HG03521 (cell line): Measurements from ENCODE around the gene FJX1.
"Not testable (repeated sequence)": the region's sequence is repeated elsewhere in the genome, so short reads cannot be mapped to it uniquely, and the experiment has no call there.

Experiments
- ATAC-seq: cut with Tn5 transposase; IDR thresholded peaks from one replicate; pipeline ENCODE4 v1.9.1; 2021; ENCODE audit warnings: mild to moderate bottlenecking, moderate library complexity; ENCODE audit not compliant: unreplicated experiment

FJX1 gene

DNA sequence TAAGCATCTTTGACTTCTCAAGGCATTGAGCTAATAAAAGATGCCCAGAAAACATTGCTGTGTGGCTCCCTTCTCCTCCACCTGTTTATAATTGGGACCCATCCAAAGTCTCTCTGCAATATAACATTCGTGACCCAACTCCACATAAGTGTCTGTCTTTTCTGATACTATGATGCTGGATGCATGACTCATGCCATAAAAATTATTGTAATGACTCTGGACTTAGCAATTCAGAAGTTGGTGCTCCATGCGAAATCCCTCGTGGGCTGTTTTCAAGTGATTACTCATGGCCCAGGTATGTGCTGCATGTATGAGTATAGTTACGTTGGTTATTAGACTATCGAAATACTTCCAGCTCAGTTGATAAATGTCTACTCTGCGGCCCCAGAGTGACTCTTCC is 11.7 kb downstream of the FJX1 start:
- ATAC-seq: no peak

GRCh38 chr11:35631891-35632290 is 13.6 kb downstream of the FJX1 start:
- ATAC-seq: no peak

DNA sequence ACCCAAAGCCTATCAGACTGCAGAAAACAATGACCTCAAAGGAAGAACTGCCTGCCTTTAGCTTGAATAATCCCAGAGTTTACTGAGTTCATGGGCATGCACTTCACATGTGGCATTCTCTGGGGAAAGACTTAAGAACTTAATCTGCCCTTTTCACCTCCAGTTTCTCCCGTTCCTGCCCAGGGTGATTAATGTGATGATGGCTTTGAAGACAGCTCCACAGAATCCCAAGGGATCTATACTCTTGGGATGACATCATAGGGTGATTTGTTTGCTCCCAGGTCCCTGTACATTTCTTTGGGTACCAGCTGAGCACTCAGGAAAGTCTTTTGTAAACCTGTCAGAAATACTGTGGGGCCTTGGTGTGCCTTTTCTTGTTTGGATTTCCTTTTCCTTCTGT is 14.0 kb downstream of the FJX1 start:
- ATAC-seq: no peak

DNA sequence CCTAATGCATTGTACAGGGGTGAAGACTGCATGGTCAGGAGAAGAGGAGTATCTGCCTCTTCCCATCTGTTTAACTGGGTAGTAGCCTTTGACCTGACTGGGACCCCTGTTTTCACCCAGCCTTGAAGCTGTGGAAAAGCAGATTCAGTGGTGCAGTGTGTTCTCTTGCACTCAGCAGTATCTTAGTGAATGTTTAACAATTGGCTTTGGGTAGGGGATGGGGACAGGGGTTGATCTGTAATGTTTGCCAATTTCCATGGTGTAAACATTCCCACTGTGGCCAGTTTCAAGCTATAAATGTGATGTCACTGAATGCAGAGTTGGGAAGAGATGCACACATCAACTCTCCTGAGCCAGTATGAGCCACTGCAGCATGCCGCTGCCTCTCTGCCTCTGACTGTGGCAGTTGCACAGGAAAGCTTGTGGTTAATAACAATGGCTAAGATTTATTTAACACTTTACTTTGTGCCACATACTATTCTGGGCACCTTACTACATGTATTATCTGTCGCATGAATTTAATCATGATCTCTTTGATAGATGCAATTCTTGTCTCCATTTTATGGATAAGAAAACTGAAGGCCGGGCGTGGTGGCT is 15.7 kb downstream of the FJX1 start:
- ATAC-seq: no peak

DNA sequence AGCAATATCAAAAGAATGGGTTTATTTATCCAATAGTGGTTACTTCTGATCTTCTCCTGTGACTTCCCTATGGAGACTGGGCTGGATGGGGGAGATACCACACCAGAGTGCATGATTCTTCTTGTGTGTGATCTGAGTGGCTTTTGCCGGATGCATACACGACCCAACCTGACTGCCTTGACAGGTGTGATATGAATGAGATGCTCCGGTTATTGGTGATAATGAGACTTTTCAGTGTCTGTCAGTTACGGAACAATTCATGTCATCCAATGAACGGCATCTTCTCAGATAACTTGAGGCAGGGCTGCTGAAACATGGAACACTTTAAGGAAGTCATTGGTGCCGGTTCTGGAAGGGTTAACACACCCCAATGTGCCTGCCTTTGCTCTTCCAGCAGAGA is 17.7 kb downstream of the FJX1 start:
- no peak for ATAC-seq

GRCh38 chr11:35639591-35640179 is 21.4 kb downstream of the FJX1 start:
- ATAC-seq: no peak

GRCh38 chr11:35641171-35641897 is 23.1 kb downstream of the FJX1 start:
- ATAC-seq: no peak

DNA sequence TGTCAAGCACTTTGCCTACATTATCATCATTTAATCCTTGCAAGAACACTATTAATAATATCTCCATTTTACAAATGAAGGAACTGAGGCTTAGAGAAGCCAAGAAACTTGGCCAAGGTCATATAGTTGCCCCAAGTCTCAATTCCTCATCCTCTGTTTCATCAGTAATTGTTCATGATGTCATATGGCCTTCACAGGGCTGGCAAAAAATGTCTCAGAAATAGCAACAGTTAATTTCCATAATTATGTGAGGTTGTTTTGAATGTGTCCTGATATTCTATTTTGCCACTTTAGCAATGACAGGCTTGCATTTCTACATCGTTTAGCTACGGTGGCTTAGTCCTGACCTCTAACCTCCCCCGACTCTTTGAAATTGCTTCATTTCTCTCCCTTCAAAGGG is 23.7 kb downstream of the FJX1 start:
- ATAC-seq: no peak

GRCh38 chr11:35647421-35648093 is 29.3 kb downstream of the FJX1 start:
- ATAC-seq: no peak

GRCh38 chr11:35650006-35650405 is 31.7 kb downstream of the FJX1 start:
- no peak for ATAC-seq

DNA sequence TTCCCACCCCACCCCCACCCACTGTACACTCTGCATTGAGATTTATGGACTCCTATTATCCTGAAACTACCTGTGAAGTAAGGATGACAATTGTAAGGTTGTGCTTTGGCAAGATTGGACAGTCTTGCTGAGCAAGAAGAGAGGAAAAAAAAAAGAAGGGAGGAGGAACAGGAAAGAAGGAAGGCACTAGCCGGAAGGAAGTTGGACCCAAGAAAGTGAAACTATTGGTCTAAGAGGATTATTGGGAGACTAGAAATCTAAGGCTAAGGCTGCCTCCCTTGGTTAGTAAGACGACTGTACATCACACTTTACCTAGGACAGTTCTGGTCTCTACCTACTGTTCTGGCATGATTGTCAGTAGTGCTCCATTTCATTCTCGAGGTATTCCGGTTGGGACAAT is 32.2 kb downstream of the FJX1 start:
- no peak for ATAC-seq

DNA sequence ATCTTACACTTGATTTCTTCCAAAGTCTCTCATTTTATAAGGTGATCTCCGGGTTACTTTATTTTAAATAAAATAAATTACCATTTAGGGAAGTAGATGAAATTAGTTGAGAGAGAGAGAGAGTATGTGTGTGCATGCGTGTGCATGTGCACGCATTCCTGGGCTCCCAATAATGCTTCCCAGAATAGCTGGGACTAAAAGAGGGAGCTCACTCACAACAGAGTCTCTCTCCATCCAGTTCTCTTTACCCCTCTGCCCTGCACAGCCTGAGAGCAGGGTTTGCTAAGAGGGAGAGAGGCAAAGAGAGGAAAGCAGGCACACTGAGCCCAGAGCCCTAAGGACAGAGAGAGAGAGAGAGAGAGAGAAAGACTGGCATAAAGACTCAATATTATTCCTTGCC is 33.0 kb downstream of the FJX1 start:
- no peak for ATAC-seq

- ATAC-seq: not testable (repeated sequence)
Observed at GRCh38 chr11:35652786-35653185, 34.5 kb downstream of the FJX1 start.

GRCh38 chr11:35654711-35655110 is 36.5 kb downstream of the FJX1 start:
- no peak for ATAC-seq

- ATAC-seq: no peak
Observed at GRCh38 chr11:35655254-35655653, 37.0 kb downstream of the FJX1 start.

- no peak for ATAC-seq
Observed at GRCh38 chr11:35655856-35656255, 37.6 kb downstream of the FJX1 start.

DNA sequence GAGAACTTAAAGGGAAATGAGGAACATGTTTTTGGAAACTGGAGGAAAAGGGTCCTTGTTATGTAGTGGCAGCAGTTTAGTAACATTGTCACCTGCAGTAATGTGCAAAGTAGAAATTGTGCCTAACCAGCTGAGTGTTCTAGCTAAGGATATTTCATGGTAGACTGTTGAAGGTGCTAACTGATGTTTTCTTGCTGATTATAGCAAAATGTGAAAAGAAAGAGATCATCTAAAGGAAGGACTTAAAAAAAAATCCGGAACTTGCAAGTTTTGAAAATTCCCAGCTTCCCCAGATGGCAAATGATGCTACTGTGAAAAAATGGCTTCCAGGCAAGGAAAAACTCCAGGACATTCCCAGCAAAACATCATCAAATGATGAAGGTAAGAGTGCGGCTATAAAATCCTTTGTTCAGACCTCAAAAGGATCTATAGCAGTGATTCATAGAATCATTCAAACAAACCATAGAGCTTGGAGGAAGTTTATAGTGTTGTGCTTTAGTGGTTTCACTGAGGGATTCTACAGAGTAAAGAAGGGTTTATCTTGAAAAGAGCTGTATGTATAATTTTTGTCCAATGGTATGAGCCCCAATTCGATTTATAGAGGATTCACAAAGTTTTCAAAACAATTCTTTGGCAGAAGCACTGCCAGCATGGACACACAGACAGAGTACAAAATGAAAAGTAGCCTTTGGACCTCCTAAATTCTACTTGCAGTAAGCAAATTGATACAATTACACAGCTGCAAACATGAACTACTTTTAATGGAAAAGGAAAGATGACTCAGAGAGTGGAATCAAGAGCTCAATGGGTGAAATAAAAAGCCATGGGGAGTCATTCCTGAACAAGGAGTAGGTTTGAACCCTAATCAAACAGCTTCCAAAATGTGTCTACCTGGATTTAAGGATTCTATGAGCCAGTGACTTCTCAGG is 40.0 kb downstream of the FJX1 start:
- ATAC-seq: no peak

DNA sequence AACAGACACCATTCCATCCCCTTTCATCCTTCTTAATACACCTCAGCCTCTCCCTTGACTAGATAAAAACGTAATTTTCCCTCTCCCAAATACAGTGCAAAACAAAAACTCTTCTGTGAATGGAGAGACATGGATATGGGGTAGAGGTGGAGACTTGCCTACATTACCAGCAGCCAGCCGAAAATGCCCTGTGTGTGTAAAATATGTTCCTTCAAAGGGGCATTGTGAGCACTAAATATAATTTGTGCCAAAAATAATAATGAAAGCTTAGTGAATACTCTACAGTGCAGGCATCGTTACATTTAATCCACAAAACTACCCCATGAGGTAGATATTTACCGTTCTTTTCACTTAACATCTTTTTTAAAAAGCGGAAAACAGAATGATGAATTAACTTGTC is 43.3 kb downstream of the FJX1 start:
- no peak for ATAC-seq

- peak; percentile 29 for ATAC-seq
Observed at GRCh38 chr11:35662061-35662648, 43.9 kb downstream of the FJX1 start.

- ATAC-seq: peak; percentile 82
Observed at GRCh38 chr11:35662649-35663407, 44.6 kb downstream of the FJX1 start, which contains the start of gene TRIM44. TSS of gene TRIM44 (plus strand) at chr11:35662775. CDS start at chr11:35663112, 337 bp downstream.
